GM12878 (cell line): ENCODE data around the gene SLC6A2.

Experiments used
- BRCA1 ChIP-seq: IDR thresholded peaks from 2 replicates; pipeline ENCODE4 v1.6.1; 2011; ENCODE audit warnings: low read depth, low read length, improper control_type of control experiment
- CBFB ChIP-seq: IDR thresholded peaks from 2 replicates; pipeline ENCODE4 v1.6.1; 2016; ENCODE audit warnings: antibody characterized with exemption, low read depth
- HCFC1 ChIP-seq: fragments of 150-350 bp; IDR thresholded peaks from 2 replicates; pipeline ENCODE4 v1.6.1; 2014; ENCODE audit warnings: low read length
- HDAC6 ChIP-seq: fragments of 200-600 bp; sonication (generic); IDR thresholded peaks from one replicate; pipeline ENCODE4 v1.8.0; 2017; ENCODE audit warnings: antibody characterized with exemption; ENCODE audit not compliant: unreplicated experiment
- IRF3 ChIP-seq: fragments of 450-650 bp; IDR thresholded peaks from 2 replicates; pipeline ENCODE4 v1.6.1; 2014; ENCODE audit warnings: mild to moderate bottlenecking
- MEF2A ChIP-seq: IDR thresholded peaks from 2 replicates; pipeline ENCODE4 v1.6.1; 2011; ENCODE audit warnings: low read depth, mild to moderate bottlenecking, low read length, moderate library complexity; ENCODE audit not compliant: insufficient read depth
- NFYB ChIP-seq: IDR thresholded peaks from 2 replicates; pipeline ENCODE4 v1.6.1; 2011; ENCODE audit warnings: low read depth, mild to moderate bottlenecking, low read length, improper control_type of control experiment, moderate library complexity; ENCODE audit not compliant: insufficient read depth
- RAD21 ChIP-seq: IDR thresholded peaks from 2 replicates; pipeline ENCODE4 v1.6.1; 2011; ENCODE audit warnings: mild to moderate bottlenecking, low read depth, low read length, moderate library complexity; ENCODE audit not compliant: insufficient read depth
- SP1 ChIP-seq: IDR thresholded peaks from one replicate; pipeline ENCODE4 v1.6.1; 2011; ENCODE audit warnings: low read depth, low read length
- TF ChIP-seq, protein P1 (sequence below), 3 experiments: IDR thresholded peaks in 2 of 3; conservative IDR thresholded peaks in 1 of 3; 2 replicates each; pipeline ENCODE4 v1.5.1; 2011; ENCODE audit warnings: low read depth in 3 of 3, low read length in 3 of 3, mild to moderate bottlenecking in 3 of 3, control low read depth in 2 of 3, moderate library complexity in 2 of 3, inconsistent platforms in 1 of 3, mixed read lengths in 1 of 3; ENCODE audit not compliant: control insufficient read depth in 2 of 3, insufficient read depth in 1 of 3; ENCODE audit errors: extremely low read depth in 1 of 3
- TF ChIP-seq, protein P2 (sequence below): IDR thresholded peaks from 2 replicates; pipeline ENCODE4 v1.6.1; 2011; ENCODE audit warnings: mild to moderate bottlenecking, low read depth, low read length, moderate library complexity; ENCODE audit not compliant: insufficient replicate concordance
- TF ChIP-seq, protein P3 (sequence below): IDR thresholded peaks from 2 replicates; pipeline ENCODE4 v1.6.1; 2011; ENCODE audit warnings: borderline replicate concordance, low read depth, mild to moderate bottlenecking, moderate library complexity, low read length; ENCODE audit not compliant: insufficient read depth, poor library complexity, severe bottlenecking

DNA sequence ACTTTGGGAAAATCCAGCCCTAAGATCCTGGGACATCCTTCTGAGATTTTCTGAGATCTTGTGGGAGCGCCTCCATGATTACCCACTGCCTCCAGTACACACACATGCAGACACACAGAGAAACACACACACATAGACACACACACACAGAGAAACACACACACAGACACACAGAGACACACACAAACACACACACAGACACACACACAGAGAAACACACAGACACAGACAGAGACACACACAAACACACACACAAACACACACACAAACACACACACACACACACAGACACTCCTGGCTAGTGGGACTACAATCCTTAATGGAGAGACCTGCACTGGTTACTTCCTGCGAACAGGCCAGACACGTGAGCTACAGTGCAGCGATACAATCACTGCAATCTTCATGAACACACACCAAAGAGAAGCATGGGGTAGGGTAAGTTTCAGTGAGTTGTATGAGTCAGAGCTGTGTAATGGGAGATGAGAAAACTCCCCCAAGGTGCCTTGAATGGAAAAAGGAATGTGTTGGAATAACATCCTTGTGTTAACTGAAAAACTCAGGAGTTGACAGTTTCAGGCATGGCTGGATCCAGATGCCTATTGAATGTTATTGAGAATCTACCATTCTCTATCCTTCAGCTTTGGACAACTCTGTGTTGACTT, 79.5 kb downstream of the SLC6A2 start:
- TF ChIP-seq SP1 = no peak
- no peak for TF ChIP-seq MEF2A
- TF ChIP-seq, protein P1, sequence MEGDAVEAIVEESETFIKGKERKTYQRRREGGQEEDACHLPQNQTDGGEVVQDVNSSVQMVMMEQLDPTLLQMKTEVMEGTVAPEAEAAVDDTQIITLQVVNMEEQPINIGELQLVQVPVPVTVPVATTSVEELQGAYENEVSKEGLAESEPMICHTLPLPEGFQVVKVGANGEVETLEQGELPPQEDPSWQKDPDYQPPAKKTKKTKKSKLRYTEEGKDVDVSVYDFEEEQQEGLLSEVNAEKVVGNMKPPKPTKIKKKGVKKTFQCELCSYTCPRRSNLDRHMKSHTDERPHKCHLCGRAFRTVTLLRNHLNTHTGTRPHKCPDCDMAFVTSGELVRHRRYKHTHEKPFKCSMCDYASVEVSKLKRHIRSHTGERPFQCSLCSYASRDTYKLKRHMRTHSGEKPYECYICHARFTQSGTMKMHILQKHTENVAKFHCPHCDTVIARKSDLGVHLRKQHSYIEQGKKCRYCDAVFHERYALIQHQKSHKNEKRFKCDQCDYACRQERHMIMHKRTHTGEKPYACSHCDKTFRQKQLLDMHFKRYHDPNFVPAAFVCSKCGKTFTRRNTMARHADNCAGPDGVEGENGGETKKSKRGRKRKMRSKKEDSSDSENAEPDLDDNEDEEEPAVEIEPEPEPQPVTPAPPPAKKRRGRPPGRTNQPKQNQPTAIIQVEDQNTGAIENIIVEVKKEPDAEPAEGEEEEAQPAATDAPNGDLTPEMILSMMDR (IDR thresholded peaks at IDR 0.05 in 2 of 3, conservative IDR thresholded peaks at IDR 0.05 in 1 of 3; ENCODE audit: control insufficient read depth in 2 of 3, extremely low read depth in 1 of 3, insufficient read depth in 1 of 3, low read depth in 3 of 3, low read length in 3 of 3) = no peak
- TF ChIP-seq HCFC1 = no peak
- TF ChIP-seq NFYB = no peak
- no peak for TF ChIP-seq CBFB
- no peak for TF ChIP-seq BRCA1
- no peak for TF ChIP-seq HDAC6
- no peak for TF ChIP-seq IRF3
- TF ChIP-seq, protein P2, sequence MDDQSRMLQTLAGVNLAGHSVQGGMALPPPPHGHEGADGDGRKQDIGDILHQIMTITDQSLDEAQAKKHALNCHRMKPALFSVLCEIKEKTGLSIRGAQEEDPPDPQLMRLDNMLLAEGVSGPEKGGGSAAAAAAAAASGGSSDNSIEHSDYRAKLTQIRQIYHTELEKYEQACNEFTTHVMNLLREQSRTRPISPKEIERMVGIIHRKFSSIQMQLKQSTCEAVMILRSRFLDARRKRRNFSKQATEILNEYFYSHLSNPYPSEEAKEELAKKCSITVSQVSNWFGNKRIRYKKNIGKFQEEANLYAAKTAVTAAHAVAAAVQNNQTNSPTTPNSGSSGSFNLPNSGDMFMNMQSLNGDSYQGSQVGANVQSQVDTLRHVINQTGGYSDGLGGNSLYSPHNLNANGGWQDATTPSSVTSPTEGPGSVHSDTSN = no peak
- TF ChIP-seq, protein P3, sequence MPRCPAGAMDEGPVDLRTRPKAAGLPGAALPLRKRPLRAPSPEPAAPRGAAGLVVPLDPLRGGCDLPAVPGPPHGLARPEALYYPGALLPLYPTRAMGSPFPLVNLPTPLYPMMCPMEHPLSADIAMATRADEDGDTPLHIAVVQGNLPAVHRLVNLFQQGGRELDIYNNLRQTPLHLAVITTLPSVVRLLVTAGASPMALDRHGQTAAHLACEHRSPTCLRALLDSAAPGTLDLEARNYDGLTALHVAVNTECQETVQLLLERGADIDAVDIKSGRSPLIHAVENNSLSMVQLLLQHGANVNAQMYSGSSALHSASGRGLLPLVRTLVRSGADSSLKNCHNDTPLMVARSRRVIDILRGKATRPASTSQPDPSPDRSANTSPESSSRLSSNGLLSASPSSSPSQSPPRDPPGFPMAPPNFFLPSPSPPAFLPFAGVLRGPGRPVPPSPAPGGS = no peak
- TF ChIP-seq RAD21 = no peak
